ENCODE results near the gene FDXACB1. TPM values are rescaled to one million over a fixed set of nuclear protein-coding genes. Genes with fewer than 3 reads are reported as not detected.

FDXACB1 gene
- total RNA-seq, 1 experiment from 2014 or later = 2.8 TPM

- Histone ChIP-seq H3K23me2 (ENCODE audit: insufficient read length, low read depth, low read length, poor library complexity, severe bottlenecking) (peaks cover 5% of the 10 kb centered on the region), H2BK15ac (ENCODE audit: low read depth, low read length) (no peak overlapping the region), H4K5ac (ENCODE audit: insufficient read length, low read depth, low read length) (no peak overlapping the region), H3K23ac (ENCODE audit: insufficient read length, low read depth, low read length) (no peak overlapping the region), H4K8ac (replicated peaks; ENCODE audit: insufficient read length, low read depth, low read length) (no peak overlapping the region), H3K9ac (ENCODE audit: extremely low read depth, insufficient read length, low read length) (peak overlapping the region; percentile 13), H3K4me2 (ENCODE audit: insufficient read depth, insufficient read length, low read length) (no peak overlapping the region), H2BK20ac (ENCODE audit: low read depth, low read length, poor library complexity, severe bottlenecking) (no peak overlapping the region), H3K27me3 (ENCODE audit: insufficient read depth, low read length) (no peaks in the 10 kb centered on the region), H3K4me1 (ENCODE audit: insufficient read depth, low read length) (peaks cover 3% of the 10 kb centered on the region; the same call in 1 of the 2 replicates), H2BK12ac (ENCODE audit: insufficient read length, low read depth, low read length) (no peak overlapping the region), H4K20me1 (ENCODE audit: control insufficient read depth, insufficient read depth, insufficient read length) (no peaks in the 10 kb centered on the region), H4K91ac (ENCODE audit: insufficient read length, low read depth, low read length) (no peak overlapping the region), H3K27ac (ENCODE audit: insufficient read length, low read depth, low read length) (no peak overlapping the region), H3K56ac (ENCODE audit: insufficient read length, low read depth, low read length) (no peak overlapping the region), H3T11ph (ENCODE audit: low read length) (no peak overlapping the region), H3K79me2 (ENCODE audit: insufficient read depth, low read length) (no peaks in the 10 kb centered on the region), H3K14ac (ENCODE audit: insufficient read depth, low read length) (no peak overlapping the region; the same call in 1 of the 2 replicates), H2AFZ (ENCODE audit: low read length) (peak overlapping the region; percentile 12), H2BK120ac (ENCODE audit: low read depth, low read length, poor library complexity, severe bottlenecking) (no peak overlapping the region), H3K79me1 (ENCODE audit: insufficient read depth, low read depth, low read length, poor library complexity, severe bottlenecking) (no peaks in the 10 kb centered on the region), H3K9me3 (ENCODE audit: control insufficient read depth, low read depth, low read length) (no peaks in the 10 kb centered on the region), H3K4ac (ENCODE audit: low read depth, low read length) (no peak overlapping the region), H2AK5ac (ENCODE audit: insufficient read length, low read length) (no peak overlapping the region), H2BK5ac (ENCODE audit: insufficient read length, low read length) (no peak overlapping the region), H3K18ac (ENCODE audit: insufficient read length, low read depth, low read length) (no peak overlapping the region)
- no peaks in the 10 kb centered on the region for H3K9me3 Mint-ChIP-seq
- H3K4me3 Mint-ChIP-seq = no peak overlapping the region
- no peak for TF ChIP-seq CTCF (conservative IDR thresholded peaks at IDR 0.05)
- peak overlapping the region in 2 of 3 experiments; percentile 37 to 88; a peak in 3 of 7 replicates for H3K27ac Mint-ChIP-seq
- DNase-seq = no peak
- H3K4me1 Mint-ChIP-seq = peaks cover 36 to 40% of the 10 kb centered on the region in 2 experiments
- H3K27me3 Mint-ChIP-seq (ENCODE audit: low read depth) = no peaks in the 10 kb centered on the region
- WGBS (ENCODE audit: extremely low coverage, insufficient read length, low lambda C conversion rate) = no CpG with 5 or more reads among the region's 5 CpGs
- no peaks in the 10 kb centered on the region for H3K36me3 Mint-ChIP-seq (ENCODE audit: insufficient read depth in 1 of 3, low read depth in 3 of 3)
Observed at GRCh38 chr11:111923351-111923788, 44.4 kb upstream of the FDXACB1 start.
